Right ventricle myocardium superior (tissue), 1 donor: ENCODE results near the gene PBX3. TPM values are rescaled to one million over a fixed set of nuclear protein-coding genes. Genes with fewer than 3 reads are reported as not detected.

Experiments
- ATAC-seq: fragments of 200-7000 bp; cut with Tn5 transposase; one replicate; pipeline ENCODE4 v1.9.1; 2020; ENCODE audit warnings: mild to moderate bottlenecking; ENCODE audit not compliant: poor library complexity
- DNase-seq: peaks from one replicate; pipeline ENCODE4 v3.0.0-alpha.2; 2020
- intact Hi-C: fragments of 100-400 bp; cut with DNase I; formaldehyde crosslinking; loops from one replicate; pipeline ENCODE4 v1.11.2; 2022
- total RNA-seq: library from RNA; stranded (reverse); fragmentation: NEBNext Ultra II Directional; extraction: Animal tissue kit (Norgen Biotek cat#: 25700); gene quantifications from one replicate; pipeline ENCODE4 v1.2.1, GENCODE V29; 2021
- donor health status: DM: no; HTN: yes; CAD: no; lungs with severe emphysema.

Gene PBX3
- total RNA-seq, 1 donor from 2014 or later = 54.1 TPM

GRCh38 chr9:125909459-125909858 is 162.3 kb downstream of the PBX3 start:
- no peak for ATAC-seq
- intact Hi-C loops = no loop called here

GRCh38 chr9:125910286-125910685 is 163.1 kb downstream of the PBX3 start:
- no peak for ATAC-seq
- no peak for DNase-seq
- intact Hi-C loops = no loop called here

More at GRCh38 chr9:125909459-125909858, 162.3 kb downstream of the PBX3 start:
- DNase-seq = no peak

- ATAC-seq (no peak), DNase-seq (no peak)
- intact Hi-C loops = no loop called here
These were observed 164.9 kb downstream of the PBX3 start for GRCh38 chr9:125911861-125912644.

GRCh38 chr9:125912667-125913066 is 165.5 kb downstream of the PBX3 start:
- ATAC-seq = no peak
- no peak for DNase-seq
- intact Hi-C loops = no loop called here

GRCh38 chr9:125913551-125913950 is 166.4 kb downstream of the PBX3 start:
- DNase-seq (no peak), ATAC-seq (no peak)
- intact Hi-C loops = no loop called here

GRCh38 chr9:125914411-125914810 is 167.2 kb downstream of the PBX3 start:
- ATAC-seq (no peak), DNase-seq (no peak)
- intact Hi-C loops = no loop called here

GRCh38 chr9:125915606-125916005 is 168.4 kb downstream of the PBX3 start:
- intact Hi-C loops = no loop called here
- ATAC-seq = no peak
- DNase-seq = no peak

GRCh38 chr9:125919565-125919964 is 172.4 kb downstream of the PBX3 start:
- intact Hi-C loops = no loop called here
- DNase-seq (no peak), ATAC-seq (no peak)

- intact Hi-C loops = no loop called here
- DNase-seq = no peak
- no peak for ATAC-seq
These were observed 173.2 kb downstream of the PBX3 start for GRCh38 chr9:125920402-125920801.

- no peak for ATAC-seq
- intact Hi-C loops = no loop called here
- no peak for DNase-seq
These were observed 175.7 kb downstream of the PBX3 start for GRCh38 chr9:125922854-125923253.

GRCh38 chr9:125924351-125924750 is 177.2 kb downstream of the PBX3 start:
- no peak for DNase-seq
- intact Hi-C loops = no loop called here
- ATAC-seq = no peak

- ATAC-seq (no peak), DNase-seq (no peak)
- intact Hi-C loops = no loop called here
These were observed 179.8 kb downstream of the PBX3 start for GRCh38 chr9:125926936-125927335.

GRCh38 chr9:125929846-125930245 is 182.7 kb downstream of the PBX3 start:
- DNase-seq = no peak
- no peak for ATAC-seq
- intact Hi-C loops = no loop called here

GRCh38 chr9:125931211-125931610 is 184.0 kb downstream of the PBX3 start:
- DNase-seq = no peak
- no peak for ATAC-seq
- intact Hi-C loops = no loop called here

- ATAC-seq (no peak), DNase-seq (no peak)
- intact Hi-C loops = no loop called here
These were observed 184.8 kb downstream of the PBX3 start for GRCh38 chr9:125932012-125932411.

- DNase-seq (no peak), ATAC-seq (no peak)
- intact Hi-C loops = no loop called here
These were observed 185.7 kb downstream of the PBX3 start for GRCh38 chr9:125932746-125933455.

GRCh38 chr9:125942125-125942524 is 195.0 kb downstream of the PBX3 start:
- no peak for ATAC-seq
- intact Hi-C loops = no loop called here
- no peak for DNase-seq

GRCh38 chr9:125943831-125944230 is 196.7 kb downstream of the PBX3 start:
- no peak for ATAC-seq
- intact Hi-C loops = no loop called here
- no peak for DNase-seq

GRCh38 chr9:125946397-125946796 is 199.2 kb downstream of the PBX3 start:
- ATAC-seq = no peak
- no peak for DNase-seq
- intact Hi-C loops = no loop called here

GRCh38 chr9:125948887-125949596 is 201.9 kb downstream of the PBX3 start:
- intact Hi-C loops = no loop called here
- DNase-seq (no peak), ATAC-seq (peak; percentile 45)
